ENCODE results near the gene COA6. TPM values are rescaled to one million over a fixed set of nuclear protein-coding genes. Genes with fewer than 3 reads are reported as not detected.
A peak's percentile ranks its signal among the peaks of the same experiment; 100 is the strongest.

Gene COA6
- total RNA-seq (2012; rRNA removed), result 27.7 and 31.9 TPM in 2 replicates

GRCh38 chr1:234373064-234373958 lies at the start of gene COA6:
TSS of gene COA6 (plus strand) at chr1:234373456. CDS start at chr1:234373467, 11 bp downstream.
- H3K4me2 ChIP-seq (ENCODE audit: low read length), result peak within 1 kb of the TSS; percentile 86
- H3K36me3 ChIP-seq (ENCODE audit: insufficient read depth, low read length), result peaks cover 22% of the 10 kb centered on the region
- H3K9ac ChIP-seq (ENCODE audit: low read depth, low read length), result peak within 1 kb of the TSS; percentile 96
- no peaks in the 10 kb centered on the region for H3K9me3 ChIP-seq (replicated peaks; ENCODE audit: low read length)
- peaks cover 30% of the 10 kb centered on the region for H3K4me1 ChIP-seq (ENCODE audit: control insufficient read depth, insufficient read depth, low read length)
- H3K27me3 ChIP-seq (ENCODE audit: control insufficient read depth, insufficient read depth, low read length), result no peaks in the 10 kb centered on the region
- H3K4me3 ChIP-seq (ENCODE audit: low read length), result peak within 1 kb of the TSS; percentile 78

GRCh38 chr1:234324821-234325220 lies 48.4 kb upstream of the COA6 start:
- Histone ChIP-seq H3K9me3 (replicated peaks; ENCODE audit: low read length) (no peaks in the 10 kb centered on the region), H3K4me1 (ENCODE audit: control insufficient read depth, insufficient read depth, low read length) (no peaks in the 10 kb centered on the region), H3K9ac (ENCODE audit: low read depth, low read length) (no peak overlapping the region), H3K4me3 (ENCODE audit: low read length) (no peak overlapping the region), H3K4me2 (ENCODE audit: low read length) (no peak overlapping the region), H3K36me3 (ENCODE audit: insufficient read depth, low read length) (no peaks in the 10 kb centered on the region), H3K27me3 (ENCODE audit: control insufficient read depth, insufficient read depth, low read length) (peaks cover 13% of the 10 kb centered on the region)

- no peaks in the 10 kb centered on the region for H3K36me3 ChIP-seq (ENCODE audit: insufficient read depth, low read length)
- H3K4me2 ChIP-seq (ENCODE audit: low read length), result peak overlapping the region; percentile 59
- H3K9me3 ChIP-seq (replicated peaks; ENCODE audit: low read length), result no peaks in the 10 kb centered on the region
- peaks cover 13% of the 10 kb centered on the region for H3K27me3 ChIP-seq (ENCODE audit: control insufficient read depth, insufficient read depth, low read length)
- no peak overlapping the region for H3K4me3 ChIP-seq (ENCODE audit: low read length)
- no peaks in the 10 kb centered on the region for H3K4me1 ChIP-seq (ENCODE audit: control insufficient read depth, insufficient read depth, low read length)
- no peak overlapping the region for H3K9ac ChIP-seq (ENCODE audit: low read depth, low read length)
Observed at GRCh38 chr1:234325878-234326496, 47.3 kb upstream of the COA6 start.

- peaks cover 13% of the 10 kb centered on the region for H3K27me3 ChIP-seq (ENCODE audit: control insufficient read depth, insufficient read depth, low read length)
- H3K36me3 ChIP-seq (ENCODE audit: insufficient read depth, low read length), result no peaks in the 10 kb centered on the region
- H3K9me3 ChIP-seq (replicated peaks; ENCODE audit: low read length), result no peaks in the 10 kb centered on the region
- H3K9ac ChIP-seq (ENCODE audit: low read depth, low read length), result no peak overlapping the region
- H3K4me1 ChIP-seq (ENCODE audit: control insufficient read depth, insufficient read depth, low read length), result no peaks in the 10 kb centered on the region
- peak overlapping the region; percentile 50 for H3K4me3 ChIP-seq (ENCODE audit: low read length)
- H3K4me2 ChIP-seq (ENCODE audit: low read length), result peak overlapping the region; percentile 59
Observed at GRCh38 chr1:234326497-234327366, 46.5 kb upstream of the COA6 start.

GRCh38 chr1:234327577-234328164 lies 45.6 kb upstream of the COA6 start:
- Histone ChIP-seq H3K27me3 (ENCODE audit: control insufficient read depth, insufficient read depth, low read length) (peaks cover 13% of the 10 kb centered on the region), H3K4me1 (ENCODE audit: control insufficient read depth, insufficient read depth, low read length) (no peaks in the 10 kb centered on the region), H3K4me2 (ENCODE audit: low read length) (no peak overlapping the region), H3K9ac (ENCODE audit: low read depth, low read length) (no peak overlapping the region), H3K36me3 (ENCODE audit: insufficient read depth, low read length) (no peaks in the 10 kb centered on the region), H3K4me3 (ENCODE audit: low read length) (no peak overlapping the region), H3K9me3 (replicated peaks; ENCODE audit: low read length) (no peaks in the 10 kb centered on the region)

- H3K9me3 ChIP-seq (replicated peaks; ENCODE audit: low read length), result no peaks in the 10 kb centered on the region
- no peak overlapping the region for H3K9ac ChIP-seq (ENCODE audit: low read depth, low read length)
- no peaks in the 10 kb centered on the region for H3K36me3 ChIP-seq (ENCODE audit: insufficient read depth, low read length)
- peaks cover 2% of the 10 kb centered on the region for H3K27me3 ChIP-seq (ENCODE audit: control insufficient read depth, insufficient read depth, low read length)
- no peak overlapping the region for H3K4me3 ChIP-seq (ENCODE audit: low read length)
- H3K4me1 ChIP-seq (ENCODE audit: control insufficient read depth, insufficient read depth, low read length), result no peaks in the 10 kb centered on the region
- H3K4me2 ChIP-seq (ENCODE audit: low read length), result no peak overlapping the region
Observed at GRCh38 chr1:234330843-234331215, 42.4 kb upstream of the COA6 start.

- Histone ChIP-seq H3K9ac (ENCODE audit: low read depth, low read length) (no peak overlapping the region), H3K4me3 (ENCODE audit: low read length) (no peak overlapping the region), H3K36me3 (ENCODE audit: insufficient read depth, low read length) (no peaks in the 10 kb centered on the region), H3K4me2 (ENCODE audit: low read length) (no peak overlapping the region), H3K4me1 (ENCODE audit: control insufficient read depth, insufficient read depth, low read length) (no peaks in the 10 kb centered on the region), H3K9me3 (replicated peaks; ENCODE audit: low read length) (peaks cover 1% of the 10 kb centered on the region), H3K27me3 (ENCODE audit: control insufficient read depth, insufficient read depth, low read length) (peaks cover 2% of the 10 kb centered on the region)
Observed at GRCh38 chr1:234331507-234331906, 41.7 kb upstream of the COA6 start.

- H3K4me2 ChIP-seq (ENCODE audit: low read length), result no peak overlapping the region
- H3K36me3 ChIP-seq (ENCODE audit: insufficient read depth, low read length), result no peaks in the 10 kb centered on the region
- H3K4me1 ChIP-seq (ENCODE audit: control insufficient read depth, insufficient read depth, low read length), result no peaks in the 10 kb centered on the region
- H3K4me3 ChIP-seq (ENCODE audit: low read length), result no peak overlapping the region
- peaks cover 2% of the 10 kb centered on the region for H3K27me3 ChIP-seq (ENCODE audit: control insufficient read depth, insufficient read depth, low read length)
- H3K9ac ChIP-seq (ENCODE audit: low read depth, low read length), result no peak overlapping the region
- H3K9me3 ChIP-seq (replicated peaks; ENCODE audit: low read length), result peaks cover 3% of the 10 kb centered on the region
Observed at GRCh38 chr1:234336359-234336758, 36.9 kb upstream of the COA6 start.

GRCh38 chr1:234337233-234337632 lies 36.0 kb upstream of the COA6 start:
- no peak overlapping the region for H3K9ac ChIP-seq (ENCODE audit: low read depth, low read length)
- H3K9me3 ChIP-seq (replicated peaks; ENCODE audit: low read length), result peaks cover 3% of the 10 kb centered on the region
- no peaks in the 10 kb centered on the region for H3K36me3 ChIP-seq (ENCODE audit: insufficient read depth, low read length)
- H3K4me2 ChIP-seq (ENCODE audit: low read length), result no peak overlapping the region
- no peak overlapping the region for H3K4me3 ChIP-seq (ENCODE audit: low read length)
- no peaks in the 10 kb centered on the region for H3K4me1 ChIP-seq (ENCODE audit: control insufficient read depth, insufficient read depth, low read length)
- peaks cover 2% of the 10 kb centered on the region for H3K27me3 ChIP-seq (ENCODE audit: control insufficient read depth, insufficient read depth, low read length)

- no peaks in the 10 kb centered on the region for H3K27me3 ChIP-seq (ENCODE audit: control insufficient read depth, insufficient read depth, low read length)
- no peaks in the 10 kb centered on the region for H3K4me1 ChIP-seq (ENCODE audit: control insufficient read depth, insufficient read depth, low read length)
- no peak overlapping the region for H3K4me3 ChIP-seq (ENCODE audit: low read length)
- H3K9me3 ChIP-seq (replicated peaks; ENCODE audit: low read length), result peaks cover 3% of the 10 kb centered on the region
- H3K36me3 ChIP-seq (ENCODE audit: insufficient read depth, low read length), result no peaks in the 10 kb centered on the region
- no peak overlapping the region for H3K9ac ChIP-seq (ENCODE audit: low read depth, low read length)
- no peak overlapping the region for H3K4me2 ChIP-seq (ENCODE audit: low read length)
Observed at GRCh38 chr1:234340528-234340927, 32.7 kb upstream of the COA6 start.

GRCh38 chr1:234342774-234343173 lies 30.5 kb upstream of the COA6 start:
- H3K4me2 ChIP-seq (ENCODE audit: low read length), result no peak overlapping the region

More at GRCh38 chr1:234342774-234343173, 30.5 kb upstream of the COA6 start:
- no peaks in the 10 kb centered on the region for H3K36me3 ChIP-seq (ENCODE audit: insufficient read depth, low read length)
- no peaks in the 10 kb centered on the region for H3K27me3 ChIP-seq (ENCODE audit: control insufficient read depth, insufficient read depth, low read length)
- H3K9ac ChIP-seq (ENCODE audit: low read depth, low read length), result no peak overlapping the region
- no peak overlapping the region for H3K4me3 ChIP-seq (ENCODE audit: low read length)
- no peaks in the 10 kb centered on the region for H3K4me1 ChIP-seq (ENCODE audit: control insufficient read depth, insufficient read depth, low read length)
- no peaks in the 10 kb centered on the region for H3K9me3 ChIP-seq (replicated peaks; ENCODE audit: low read length)
